Mesothelial cell of epicardium (in vitro differentiated cells): Measurements from ENCODE around the gene PTPRN2. TPM values are rescaled to one million over a fixed set of nuclear protein-coding genes. Genes with fewer than 3 reads are reported as not detected.

Source experiments
- DNase-seq, 2 experiments: peaks; one replicate each; pipeline ENCODE4 v3.0.0; 2021; ENCODE audit warnings: low spot score in 2 of 2; ENCODE audit not compliant: unreplicated experiment in 2 of 2
- H3K27ac Mint-ChIP-seq: 2 replicates; pipeline ENCODE4 v1.8.0; 2021; ENCODE audit warnings: mixed read lengths
- H3K27me3 Mint-ChIP-seq: 2 replicates; pipeline ENCODE4 v1.8.0; 2021; ENCODE audit warnings: low read depth, mixed read lengths
- H3K36me3 Mint-ChIP-seq: 2 replicates; pipeline ENCODE4 v1.8.0; 2021; ENCODE audit warnings: mixed read lengths
- H3K4me1 Mint-ChIP-seq: 2 replicates; pipeline ENCODE4 v1.8.0; 2021; ENCODE audit warnings: mixed read lengths
- H3K4me3 Mint-ChIP-seq: 2 replicates; pipeline ENCODE4 v1.8.0; 2021; ENCODE audit warnings: mild to moderate bottlenecking, moderate library complexity, mixed read lengths
- H3K9me3 Mint-ChIP-seq: 2 replicates; pipeline ENCODE4 v1.8.0; 2021; ENCODE audit warnings: mixed read lengths
- CTCF ChIP-seq: fragments of 200-600 bp; sonication (generic); IDR thresholded peaks from one replicate; pipeline ENCODE4 v1.5.0; 2021; ENCODE audit warnings: antibody characterized with exemption; ENCODE audit not compliant: unreplicated experiment
- total RNA-seq: library from RNA; stranded (reverse); gene quantifications from 3 replicates; pipeline ENCODE4 v1.2.1, GENCODE V29; 2021

PTPRN2 gene
- total RNA-seq, 1 donor from 2014 or later: 2.2 TPM

GRCh38 chr7:157558875-157559595, 1028.6 kb downstream of the PTPRN2 start:
- no peak for TF ChIP-seq CTCF
- H3K4me1 Mint-ChIP-seq: no peaks in the 10 kb centered on the region
- H3K36me3 Mint-ChIP-seq: no peaks in the 10 kb centered on the region
- H3K9me3 Mint-ChIP-seq: no peaks in the 10 kb centered on the region
- no peak for DNase-seq
- no peak overlapping the region for H3K27ac Mint-ChIP-seq
- no peak overlapping the region for H3K4me3 Mint-ChIP-seq
- no peaks in the 10 kb centered on the region for H3K27me3 Mint-ChIP-seq

DNA sequence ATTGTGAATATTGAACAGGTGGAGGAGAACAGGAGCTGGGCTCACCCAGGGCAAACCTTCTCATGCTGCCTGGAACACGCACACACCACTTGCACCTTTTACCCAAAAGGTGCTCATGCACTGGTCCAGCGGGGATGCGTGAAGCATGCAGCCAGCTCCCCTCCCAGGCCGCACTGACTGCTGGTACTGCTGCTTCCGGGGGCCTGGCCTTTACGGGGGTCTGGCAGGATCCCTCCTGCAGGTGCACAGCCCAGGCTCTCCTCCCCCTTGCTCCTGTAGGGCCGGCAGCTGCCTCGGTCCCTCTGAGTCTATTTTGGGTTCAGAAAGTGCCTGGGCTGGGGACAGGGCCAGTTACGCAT, 1029.1 kb downstream of the PTPRN2 start:
- H3K27ac Mint-ChIP-seq: no peak overlapping the region
- H3K27me3 Mint-ChIP-seq: no peaks in the 10 kb centered on the region
- DNase-seq: no peak
- no peak for TF ChIP-seq CTCF
- H3K36me3 Mint-ChIP-seq: no peaks in the 10 kb centered on the region
- H3K4me1 Mint-ChIP-seq: no peaks in the 10 kb centered on the region
- no peak overlapping the region for H3K4me3 Mint-ChIP-seq
- no peaks in the 10 kb centered on the region for H3K9me3 Mint-ChIP-seq

DNA sequence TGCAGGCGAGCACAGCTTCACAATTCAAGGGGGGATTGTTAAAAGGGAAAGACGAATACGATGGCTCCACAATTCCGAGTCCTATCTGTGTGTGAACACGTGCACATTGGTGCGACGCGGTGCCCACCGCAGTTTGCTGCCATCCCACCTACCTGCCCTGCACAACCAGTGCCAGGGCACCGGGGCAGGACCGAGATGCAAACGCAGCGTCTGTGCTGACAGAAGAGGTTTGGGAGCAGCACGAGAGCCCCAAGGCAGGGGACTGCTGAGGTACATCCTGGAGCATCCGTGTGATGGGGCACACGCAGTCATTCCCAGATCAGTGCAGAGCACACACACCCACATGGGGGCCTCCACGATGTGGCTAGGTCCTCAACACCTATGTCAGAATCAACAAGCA, 1029.6 kb downstream of the PTPRN2 start:
- Mint-ChIP-seq H3K4me3 (no peak overlapping the region), H3K4me1 (no peaks in the 10 kb centered on the region), H3K36me3 (no peaks in the 10 kb centered on the region), H3K9me3 (no peaks in the 10 kb centered on the region), H3K27me3 (peaks cover 1% of the 10 kb centered on the region), H3K27ac (no peak overlapping the region)
- no peak for TF ChIP-seq CTCF
- no peak for DNase-seq

- no peaks in the 10 kb centered on the region for H3K9me3 Mint-ChIP-seq
- H3K36me3 Mint-ChIP-seq: no peaks in the 10 kb centered on the region
- no peak overlapping the region for H3K27ac Mint-ChIP-seq
- H3K4me1 Mint-ChIP-seq: no peaks in the 10 kb centered on the region
- H3K27me3 Mint-ChIP-seq: peaks cover 5% of the 10 kb centered on the region
- no peak overlapping the region for H3K4me3 Mint-ChIP-seq
- no peak for DNase-seq
- TF ChIP-seq CTCF: no peak
Measured at GRCh38 chr7:157557263-157557662, 1030.4 kb downstream of the PTPRN2 start.

GRCh38 chr7:157556642-157556944, 1031.0 kb downstream of the PTPRN2 start:
- Mint-ChIP-seq H3K36me3 (no peaks in the 10 kb centered on the region), H3K4me1 (no peaks in the 10 kb centered on the region), H3K9me3 (no peaks in the 10 kb centered on the region), H3K4me3 (no peak overlapping the region), H3K27ac (no peak overlapping the region), H3K27me3 (peaks cover 6% of the 10 kb centered on the region)
- DNase-seq: no peak
- TF ChIP-seq CTCF: no peak
